ENCODE measurements around the gene MACF1. TPM values are rescaled to one million over a fixed set of nuclear protein-coding genes. Genes with fewer than 3 reads are reported as not detected.

The MACF1 gene
- total RNA-seq, 5 donors from 2014 or later (not counting 1 experiment from before 2014, with no cell fraction given) = 232 to 596 (median 258) TPM

- CTCF ChIA-PET = no interaction called here
- Mint-ChIP-seq H3K4me1 (no peaks in the 10 kb centered on the region), H3K27me3 (no peaks in the 10 kb centered on the region), H3K27ac (no peak overlapping the region), H3K36me3 (peaks cover 58% of the 10 kb centered on the region), H3K9me3 (no peaks in the 10 kb centered on the region), H3K4me3 (no peak overlapping the region)
- Histone ChIP-seq H3K9me3 (no peaks in the 10 kb centered on the region), H3K4me1 (ENCODE audit: control insufficient read depth in 1 of 2, extremely low read depth in 1 of 2, insufficient read depth in 2 of 2, low read length in 2 of 2) (no peaks in the 10 kb centered on the region), H3K27me3 (replicated peaks in 1 of 2; ENCODE audit: control insufficient read depth in 2 of 2, extremely low read depth in 1 of 2, insufficient read depth in 2 of 2, low read length in 1 of 2) (no peaks in the 10 kb centered on the region), H3K36me3 (ENCODE audit: control insufficient read depth in 2 of 2, extremely low read depth in 1 of 2, insufficient read depth in 1 of 2, low read length in 1 of 2) (peaks cover 10 to 96% of the 10 kb centered on the region in 2 donors), H3K27ac (ENCODE audit: low read length) (no peak overlapping the region), H3K4me3 (ENCODE audit: control insufficient read depth in 1 of 2, extremely low read depth in 1 of 2, low read length in 1 of 2) (no peak overlapping the region)
- POLR2A ChIA-PET = no interaction called here
- ATAC-seq (replicated peaks in 1 of 4) (no peak), DNase-seq (no peak)
- 91% methylated on average over 5 of the region's 7 CpGs for WGBS (ENCODE audit: insufficient coverage)
Measured at GRCh38 chr1:39452081-39452480, 247.6 kb downstream of the MACF1 start.

- ChIA-PET CTCF (interaction anchor here in 1 of 2 donors (0.7 kb wide), 1 partner anchor 86 kb away, joined by 3 read pairs; no protein-coding TSS in a partner anchor), POLR2A (no interaction called here)
- ATAC-seq (replicated peaks in 1 of 4) (no peak), DNase-seq (no peak)
- Histone ChIP-seq H3K27ac (ENCODE audit: low read length) (no peak overlapping the region), H3K9me3 (no peaks in the 10 kb centered on the region), H3K4me1 (ENCODE audit: control insufficient read depth in 1 of 2, extremely low read depth in 1 of 2, insufficient read depth in 2 of 2, low read length in 2 of 2) (no peaks in the 10 kb centered on the region), H3K36me3 (ENCODE audit: control insufficient read depth in 2 of 2, extremely low read depth in 1 of 2, insufficient read depth in 1 of 2, low read length in 1 of 2) (peaks cover 10 to 96% of the 10 kb centered on the region in 2 donors), H3K27me3 (replicated peaks in 1 of 2; ENCODE audit: control insufficient read depth in 2 of 2, extremely low read depth in 1 of 2, insufficient read depth in 2 of 2, low read length in 1 of 2) (no peaks in the 10 kb centered on the region), H3K4me3 (ENCODE audit: control insufficient read depth in 1 of 2, extremely low read depth in 1 of 2, low read length in 1 of 2) (no peak overlapping the region)
- H3K36me3 Mint-ChIP-seq = peaks cover 58% of the 10 kb centered on the region
- H3K4me1 Mint-ChIP-seq = no peaks in the 10 kb centered on the region
- H3K27ac Mint-ChIP-seq = no peak overlapping the region
- 83% methylated on average over 4 of the region's 5 CpGs for WGBS (ENCODE audit: insufficient coverage)
- H3K9me3 Mint-ChIP-seq = no peaks in the 10 kb centered on the region
- no peak overlapping the region for H3K4me3 Mint-ChIP-seq
- no peaks in the 10 kb centered on the region for H3K27me3 Mint-ChIP-seq
Measured at GRCh38 chr1:39452540-39452939, 248.0 kb downstream of the MACF1 start.

DNA sequence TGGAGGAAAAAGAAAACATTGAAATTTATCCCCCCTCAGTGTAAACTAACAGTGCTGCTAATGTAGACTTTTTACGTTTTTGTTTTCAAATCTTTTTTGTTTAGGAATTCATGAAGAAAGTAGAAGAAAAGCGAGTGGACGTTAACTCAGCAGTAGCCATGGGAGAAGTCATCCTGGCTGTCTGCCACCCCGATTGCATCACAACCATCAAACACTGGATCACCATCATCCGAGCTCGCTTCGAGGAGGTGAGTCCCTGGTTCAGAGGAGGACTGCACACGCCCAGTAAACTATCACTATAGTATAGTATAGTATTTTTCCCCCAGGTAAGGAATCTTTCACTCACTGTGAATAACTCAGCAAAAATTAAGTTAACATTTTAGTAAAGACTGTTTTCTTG is 249.1 kb downstream of the MACF1 start:
- Mint-ChIP-seq H3K36me3 (peaks cover 60% of the 10 kb centered on the region), H3K27ac (no peak overlapping the region), H3K9me3 (no peaks in the 10 kb centered on the region), H3K4me1 (no peaks in the 10 kb centered on the region), H3K27me3 (no peaks in the 10 kb centered on the region), H3K4me3 (no peak overlapping the region)
- DNase-seq (no peak), ATAC-seq (replicated peaks in 1 of 4) (no peak)
- H3K36me3 ChIP-seq (ENCODE audit: control insufficient read depth in 2 of 2, extremely low read depth in 1 of 2, insufficient read depth in 1 of 2, low read length in 1 of 2) = peaks cover 10 to 96% of the 10 kb centered on the region in 2 donors
- H3K9me3 ChIP-seq = no peaks in the 10 kb centered on the region
- POLR2A ChIA-PET = no interaction called here
- H3K27me3 ChIP-seq (replicated peaks in 1 of 2; ENCODE audit: control insufficient read depth in 2 of 2, extremely low read depth in 1 of 2, insufficient read depth in 2 of 2, low read length in 1 of 2) = no peaks in the 10 kb centered on the region
- CTCF ChIA-PET = no interaction called here
- H3K27ac ChIP-seq (ENCODE audit: low read length) = no peak overlapping the region
- no CpG with 5 or more reads among the region's 8 CpGs for WGBS (ENCODE audit: insufficient coverage)
- no peaks in the 10 kb centered on the region for H3K4me1 ChIP-seq (ENCODE audit: control insufficient read depth in 1 of 2, extremely low read depth in 1 of 2, insufficient read depth in 2 of 2, low read length in 2 of 2)
- no peak overlapping the region for H3K4me3 ChIP-seq (ENCODE audit: control insufficient read depth in 1 of 2, extremely low read depth in 1 of 2, low read length in 1 of 2)

DNA sequence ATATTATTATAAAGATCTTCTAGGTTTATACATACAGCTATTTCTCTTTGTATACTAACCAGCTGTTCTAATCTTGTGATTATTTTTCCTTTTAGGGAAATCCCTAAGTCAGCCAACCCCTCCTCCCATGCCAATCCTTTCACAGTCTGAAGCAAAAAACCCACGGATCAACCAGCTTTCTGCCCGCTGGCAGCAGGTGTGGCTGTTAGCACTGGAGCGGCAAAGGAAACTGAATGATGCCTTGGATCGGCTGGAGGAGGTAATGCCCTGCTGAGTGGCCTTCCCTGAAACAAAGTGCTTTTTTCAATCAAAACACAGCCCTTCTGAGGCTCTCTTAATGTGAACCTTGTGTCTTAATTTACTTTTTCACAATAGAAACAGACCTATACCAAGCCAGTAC is 254.5 kb downstream of the MACF1 start:
- CTCF ChIA-PET = no interaction called here
- H3K9me3 ChIP-seq = no peaks in the 10 kb centered on the region
- DNase-seq (no peak), ATAC-seq (replicated peaks in 1 of 4) (no peak)
- Mint-ChIP-seq H3K4me1 (no peaks in the 10 kb centered on the region), H3K36me3 (peaks cover 80% of the 10 kb centered on the region), H3K27ac (no peak overlapping the region), H3K4me3 (no peak overlapping the region), H3K9me3 (no peaks in the 10 kb centered on the region), H3K27me3 (no peaks in the 10 kb centered on the region)
- WGBS (ENCODE audit: insufficient coverage) = 82% methylated on average over 2 of the region's 4 CpGs
- no peak overlapping the region for H3K4me3 ChIP-seq (ENCODE audit: control insufficient read depth in 1 of 2, extremely low read depth in 1 of 2, low read length in 1 of 2)
- H3K27me3 ChIP-seq (replicated peaks in 1 of 2; ENCODE audit: control insufficient read depth in 2 of 2, extremely low read depth in 1 of 2, insufficient read depth in 2 of 2, low read length in 1 of 2) = no peaks in the 10 kb centered on the region
- no peak overlapping the region for H3K27ac ChIP-seq (ENCODE audit: low read length)
- H3K4me1 ChIP-seq (ENCODE audit: control insufficient read depth in 1 of 2, extremely low read depth in 1 of 2, insufficient read depth in 2 of 2, low read length in 2 of 2) = no peaks in the 10 kb centered on the region
- H3K36me3 ChIP-seq (ENCODE audit: control insufficient read depth in 2 of 2, extremely low read depth in 1 of 2, insufficient read depth in 1 of 2, low read length in 1 of 2) = peaks cover 12 to 96% of the 10 kb centered on the region in 2 donors
- POLR2A ChIA-PET = no interaction called here

GRCh38 chr1:39462074-39462473 is 257.6 kb downstream of the MACF1 start:
- Histone ChIP-seq H3K9me3 (no peaks in the 10 kb centered on the region), H3K27ac (ENCODE audit: low read length) (no peak overlapping the region), H3K4me1 (ENCODE audit: control insufficient read depth in 1 of 2, extremely low read depth in 1 of 2, insufficient read depth in 2 of 2, low read length in 2 of 2) (no peaks in the 10 kb centered on the region), H3K4me3 (ENCODE audit: control insufficient read depth in 1 of 2, extremely low read depth in 1 of 2, low read length in 1 of 2) (no peak overlapping the region), H3K36me3 (ENCODE audit: control insufficient read depth in 2 of 2, extremely low read depth in 1 of 2, insufficient read depth in 1 of 2, low read length in 1 of 2) (peaks cover 15 to 93% of the 10 kb centered on the region in 2 donors), H3K27me3 (replicated peaks in 1 of 2; ENCODE audit: control insufficient read depth in 2 of 2, extremely low read depth in 1 of 2, insufficient read depth in 2 of 2, low read length in 1 of 2) (no peaks in the 10 kb centered on the region)
- ChIA-PET POLR2A (interaction anchor here in 1 of 2 donors (0.6 kb wide), 1 partner anchor 91 kb away, joined by 10 read pairs; no protein-coding TSS in a partner anchor), CTCF (interaction anchor here in 1 of 2 donors (0.6 kb wide), 1 partner anchor 68 kb away, joined by 3 read pairs; no protein-coding TSS in a partner anchor)
- no peaks in the 10 kb centered on the region for H3K4me1 Mint-ChIP-seq
- ATAC-seq (replicated peaks in 1 of 4) (no peak), DNase-seq (no peak)
- H3K27ac Mint-ChIP-seq = no peak overlapping the region
- no peak overlapping the region for H3K4me3 Mint-ChIP-seq
- H3K36me3 Mint-ChIP-seq = peaks cover 75% of the 10 kb centered on the region
- 91% methylated on average over 1 of the region's 1 CpG for WGBS (ENCODE audit: insufficient coverage)
- no peaks in the 10 kb centered on the region for H3K9me3 Mint-ChIP-seq
- no peaks in the 10 kb centered on the region for H3K27me3 Mint-ChIP-seq

GRCh38 chr1:39466413-39467107 is 262.1 kb downstream of the MACF1 start:
- no peaks in the 10 kb centered on the region for H3K27me3 Mint-ChIP-seq
- Histone ChIP-seq H3K27ac (ENCODE audit: low read length) (no peak overlapping the region), H3K4me1 (ENCODE audit: control insufficient read depth in 1 of 2, extremely low read depth in 1 of 2, insufficient read depth in 2 of 2, low read length in 2 of 2) (no peaks in the 10 kb centered on the region), H3K36me3 (ENCODE audit: control insufficient read depth in 2 of 2, extremely low read depth in 1 of 2, insufficient read depth in 1 of 2, low read length in 1 of 2) (peaks cover 15 to 80% of the 10 kb centered on the region in 2 donors), H3K4me3 (ENCODE audit: control insufficient read depth in 1 of 2, extremely low read depth in 1 of 2, low read length in 1 of 2) (no peak overlapping the region), H3K9me3 (no peaks in the 10 kb centered on the region), H3K27me3 (replicated peaks in 1 of 2; ENCODE audit: control insufficient read depth in 2 of 2, extremely low read depth in 1 of 2, insufficient read depth in 2 of 2, low read length in 1 of 2) (no peaks in the 10 kb centered on the region)
- H3K4me3 Mint-ChIP-seq = no peak overlapping the region
- no peak for ATAC-seq (replicated peaks in 1 of 4)
- ChIA-PET CTCF (no interaction called here), POLR2A (no interaction called here)
- DNase-seq = no peak
- H3K27ac Mint-ChIP-seq = peak overlapping the region; percentile 39 to 55
- H3K9me3 Mint-ChIP-seq = no peaks in the 10 kb centered on the region
- peaks cover 61% of the 10 kb centered on the region for H3K36me3 Mint-ChIP-seq
- 83% methylated on average over 3 of the region's 3 CpGs for WGBS (ENCODE audit: insufficient coverage)
- H3K4me1 Mint-ChIP-seq = peaks cover 0 to 4% (median 0%) of the 10 kb centered on the region in 3 donors
